Kidney (tissue), 14 donors: ENCODE measurements around the gene FOSL2. TPM values are rescaled to one million over a fixed set of nuclear protein-coding genes. Genes with fewer than 3 reads are reported as not detected.

ENCODE experiments used
- DNase-seq, 5 donors: peaks; one replicate each; pipeline ENCODE4 v3.0.0-alpha.2; 2013 to 2020
- FAIRE-seq: peaks from 2 replicates; lab custom pipeline; 2012; peaks lifted over from hg19 to GRCh38; lab: Jason Lieb, UNC
- H3K27ac ChIP-seq, 2 donors: one replicate each; pipeline ENCODE4 v1.7.0; 2013; ENCODE audit warnings: low read depth in 2 of 2, low read length in 2 of 2, inconsistent platforms in 1 of 2
- H3K27me3 ChIP-seq: one replicate; pipeline ENCODE4 v1.7.1; 2013; ENCODE audit warnings: low read length, inconsistent platforms; ENCODE audit not compliant: control insufficient read depth, insufficient read depth
- H3K36me3 ChIP-seq, 3 donors: one replicate each; pipeline versions ENCODE4 v1.7.0 to v1.7.1; 2013; ENCODE audit warnings: low read length in 3 of 3, control low read depth in 1 of 3, inconsistent platforms in 1 of 3; ENCODE audit not compliant: insufficient read depth in 3 of 3, control insufficient read depth in 2 of 3
- H3K4me1 ChIP-seq, 3 donors: one replicate each; pipeline versions ENCODE4 v1.7.0 to v1.7.1; 2013; ENCODE audit warnings: low read length in 3 of 3, inconsistent platforms in 1 of 3, low read depth in 1 of 3; ENCODE audit not compliant: control insufficient read depth in 2 of 3, insufficient read depth in 2 of 3
- H3K4me3 ChIP-seq, 3 donors: one replicate each; pipeline versions ENCODE4 v1.7.0 to v1.8.1; 2013; ENCODE audit warnings: low read length in 3 of 3, control low read depth in 1 of 3, inconsistent platforms in 1 of 3
- H3K9ac ChIP-seq, 3 donors: one replicate each; pipeline versions ENCODE4 v1.7.0 to v1.7.1; 2013; ENCODE audit warnings: low read length in 3 of 3, control low read depth in 1 of 3, inconsistent platforms in 1 of 3
- H3K9me3 ChIP-seq, 3 donors: one replicate each; pipeline versions ENCODE4 v1.7.0 to v1.7.1; 2013; ENCODE audit warnings: low read length in 3 of 3, control low read depth in 1 of 3, inconsistent platforms in 1 of 3; ENCODE audit not compliant: control insufficient read depth in 2 of 3, insufficient read depth in 1 of 3
- intact Hi-C: fragments of 100-400 bp; cut with DNase I; formaldehyde crosslinking; loops from one replicate; pipeline ENCODE4 v1.11.1; 2022
- polyA plus RNA-seq: library from polyadenylated mRNA; stranded (reverse); fragments of 350-450 nt; fragmentation: Illumina TruSeq; extraction: RNeasy Lipid Tissue Mini Kit (QIAGEN cat#74804); gene quantifications from one replicate; pipeline ENCODE4 v1.2.3, GENCODE V29; 2014; ENCODE audit warnings: low read depth, low replicate concordance; ENCODE audit not compliant: insufficient read depth
- total RNA-seq: library from RNA; stranded (reverse); fragmentation: NEBNext Ultra II Directional; extraction: Animal tissue kit (Norgen Biotek cat#: 25700); gene quantifications from one replicate; pipeline ENCODE4 v1.2.1, GENCODE V29; 2021
- TF ChIP-seq, protein P1 (sequence below): IDR thresholded peaks from 3 replicates; pipeline ENCODE4 v1.5.1; 2012; ENCODE audit warnings: mild to moderate bottlenecking, moderate library complexity, borderline replicate concordance; ENCODE audit not compliant: insufficient read depth; ENCODE audit errors: extremely low read depth
- donor health status: control.
- donor health status: control.
- donor health status: control.
- donor health status: control.
- donor health status: control.
- donor health status: DM: yes; HTN: yes; CAD: no.
- donor health status: Normal renal cell carcinoma (clear cell type).

FOSL2 gene
- total and polyA plus RNA-seq, 2 donors from 2014 or later, result 20.6 to 149 TPM

DNA sequence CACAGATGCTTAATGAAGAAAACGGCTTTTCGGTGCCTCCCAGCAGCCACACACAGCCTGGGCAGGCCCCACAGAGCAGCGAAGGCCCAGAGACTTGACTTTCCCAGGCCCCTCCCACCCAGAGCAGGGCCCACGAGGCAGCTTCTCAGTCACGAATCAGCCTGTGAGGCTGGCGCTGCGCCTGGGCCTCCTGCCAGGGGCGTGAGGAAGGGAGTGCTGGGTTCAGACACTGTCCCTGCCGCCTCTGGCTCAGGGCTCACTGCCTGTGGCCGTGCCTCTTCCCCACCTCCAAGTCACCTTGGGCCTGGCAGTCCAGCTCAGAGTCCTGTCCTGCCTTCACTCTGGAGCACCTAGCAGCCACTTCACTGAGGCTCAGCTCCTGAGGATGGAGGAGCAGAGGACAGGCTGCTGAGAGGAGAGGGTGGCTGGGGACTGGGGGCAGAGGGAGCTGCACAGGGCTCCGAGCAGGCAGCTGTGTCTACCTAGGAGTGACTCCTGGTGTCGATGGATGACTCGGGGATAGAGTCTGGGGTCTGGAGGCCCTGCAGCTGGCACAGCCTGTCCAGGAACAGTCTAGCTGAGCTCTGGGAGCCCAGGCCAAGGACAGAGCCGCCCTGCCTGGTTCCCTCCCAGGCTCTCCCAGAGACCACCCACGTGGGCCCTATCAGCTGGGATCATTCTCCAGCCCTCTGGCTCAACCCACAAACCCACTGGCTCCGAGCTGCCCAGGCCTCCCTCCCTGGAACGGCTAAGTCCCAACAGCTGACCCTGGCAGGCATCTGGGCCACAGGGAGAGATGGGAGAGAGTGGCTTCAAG lies 36.4 kb upstream of the FOSL2 start:
- intact Hi-C loops, result no loop called here
- H3K9me3 ChIP-seq, result no peaks in the 10 kb centered on the region
- H3K27me3 ChIP-seq, result no peaks in the 10 kb centered on the region
- no peaks in the 10 kb centered on the region for H3K36me3 ChIP-seq
- H3K4me3 ChIP-seq, result no peak overlapping the region
- FAIRE-seq (no peak), DNase-seq (peak in 3 of 5 donors; percentile 42 to 97 (median 82))
- H3K9ac ChIP-seq, result peak overlapping the region in 1 of 3 donors; percentile 26
- peak overlapping the region; percentile 40 to 57 for H3K27ac ChIP-seq
- H3K4me1 ChIP-seq, result peaks cover 0 to 15% (median 14%) of the 10 kb centered on the region in 3 donors
- TF ChIP-seq, protein P1, sequence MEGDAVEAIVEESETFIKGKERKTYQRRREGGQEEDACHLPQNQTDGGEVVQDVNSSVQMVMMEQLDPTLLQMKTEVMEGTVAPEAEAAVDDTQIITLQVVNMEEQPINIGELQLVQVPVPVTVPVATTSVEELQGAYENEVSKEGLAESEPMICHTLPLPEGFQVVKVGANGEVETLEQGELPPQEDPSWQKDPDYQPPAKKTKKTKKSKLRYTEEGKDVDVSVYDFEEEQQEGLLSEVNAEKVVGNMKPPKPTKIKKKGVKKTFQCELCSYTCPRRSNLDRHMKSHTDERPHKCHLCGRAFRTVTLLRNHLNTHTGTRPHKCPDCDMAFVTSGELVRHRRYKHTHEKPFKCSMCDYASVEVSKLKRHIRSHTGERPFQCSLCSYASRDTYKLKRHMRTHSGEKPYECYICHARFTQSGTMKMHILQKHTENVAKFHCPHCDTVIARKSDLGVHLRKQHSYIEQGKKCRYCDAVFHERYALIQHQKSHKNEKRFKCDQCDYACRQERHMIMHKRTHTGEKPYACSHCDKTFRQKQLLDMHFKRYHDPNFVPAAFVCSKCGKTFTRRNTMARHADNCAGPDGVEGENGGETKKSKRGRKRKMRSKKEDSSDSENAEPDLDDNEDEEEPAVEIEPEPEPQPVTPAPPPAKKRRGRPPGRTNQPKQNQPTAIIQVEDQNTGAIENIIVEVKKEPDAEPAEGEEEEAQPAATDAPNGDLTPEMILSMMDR, result no peak

DNA sequence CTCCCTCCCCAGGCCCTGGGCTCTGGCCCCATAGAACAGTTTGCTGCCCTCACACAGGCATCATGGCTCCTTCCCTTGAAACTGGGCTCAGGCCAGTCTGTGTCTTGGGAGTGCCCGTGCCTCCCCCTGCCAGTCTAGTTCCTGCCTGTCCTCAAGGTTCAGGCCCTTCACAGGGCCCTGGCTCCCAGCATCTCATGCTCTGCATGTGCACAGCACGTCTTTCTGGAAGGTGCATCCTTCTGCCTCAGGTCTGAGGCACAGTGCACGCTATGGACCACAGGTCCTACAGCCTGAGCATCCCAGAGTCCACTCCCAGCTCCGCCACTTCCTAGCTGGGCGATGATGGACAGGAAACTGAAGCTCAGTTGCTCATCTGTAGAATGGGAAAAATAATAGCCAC lies 35.6 kb upstream of the FOSL2 start:
- H3K9me3 ChIP-seq, result no peaks in the 10 kb centered on the region
- no peaks in the 10 kb centered on the region for H3K36me3 ChIP-seq
- FAIRE-seq, result no peak
- TF ChIP-seq, protein P1, result no peak
- H3K27me3 ChIP-seq, result no peaks in the 10 kb centered on the region
- no peak overlapping the region for H3K4me3 ChIP-seq
- intact Hi-C loops, result no loop called here
- DNase-seq, result no peak
- no peak overlapping the region for H3K27ac ChIP-seq
- H3K4me1 ChIP-seq, result peaks cover 0 to 15% (median 14%) of the 10 kb centered on the region in 3 donors
- H3K9ac ChIP-seq, result no peak overlapping the region

DNA sequence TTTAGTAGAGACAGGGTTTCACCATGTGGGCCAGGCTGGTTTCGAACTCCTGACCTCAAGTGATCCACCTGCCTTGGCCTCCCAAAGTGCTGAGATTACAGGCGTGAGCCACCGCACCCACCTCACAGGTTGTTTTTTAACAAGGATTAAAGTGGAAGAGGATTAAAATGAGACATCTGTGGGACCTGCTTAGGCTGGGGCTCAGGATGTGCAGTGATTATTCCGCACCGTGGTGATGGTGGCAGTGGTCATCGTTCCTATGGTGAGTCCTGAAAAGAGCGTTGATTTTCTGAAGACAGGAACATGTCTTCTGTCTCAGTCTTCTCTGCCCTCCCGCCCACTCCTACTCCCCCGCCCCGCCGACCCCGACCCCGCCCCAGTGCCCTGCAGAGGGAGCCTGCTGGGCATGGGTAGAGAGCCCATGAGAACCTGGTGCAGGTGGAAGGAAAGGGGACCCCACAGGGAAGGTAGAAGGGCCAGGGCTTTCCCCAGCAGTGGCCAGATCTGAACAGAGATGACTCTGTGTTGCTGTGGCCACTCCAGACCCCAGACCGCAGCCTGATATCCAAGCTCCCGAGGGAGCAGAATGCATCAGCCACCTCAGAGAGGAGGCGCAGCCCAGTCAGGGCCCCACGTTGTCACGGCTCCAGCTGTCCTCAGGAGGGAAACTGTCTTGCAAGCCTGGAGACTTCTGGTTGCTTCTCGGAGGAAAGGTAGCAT lies 34.5 kb upstream of the FOSL2 start:
- Histone ChIP-seq H3K27me3 (no peaks in the 10 kb centered on the region), H3K27ac (no peak overlapping the region), H3K4me3 (no peak overlapping the region), H3K4me1 (peaks cover 0 to 15% (median 14%) of the 10 kb centered on the region in 3 donors), H3K9me3 (no peaks in the 10 kb centered on the region), H3K9ac (no peak overlapping the region), H3K36me3 (no peaks in the 10 kb centered on the region)
- TF ChIP-seq, protein P1, result no peak
- intact Hi-C loops, result no loop called here
- FAIRE-seq, result no peak
- no peak for DNase-seq
